Activated CD8-positive, alpha-beta T cell treated with anti-CD3 and anti-CD28 coated beads, Interleukin-2, amount 10 ng/mL, durations not matched to agents 7 days and 5 days (primary cell): ENCODE results near the gene C16orf92. TPM values are rescaled to one million over a fixed set of nuclear protein-coding genes. Genes with fewer than 3 reads are reported as not detected.
"Not testable (repeated sequence)": the region's sequence is repeated elsewhere in the genome, so short reads cannot be mapped to it uniquely, and the experiment has no call there.

ENCODE experiments used
- ATAC-seq: fragments of 150-1000 bp; cut with Tn5 transposase; one replicate; pipeline ENCODE4 v1.10.0; 2021; ENCODE audit warnings: moderate library complexity
- CTCF ChIA-PET: fragments of 350-600 bp; sonication (Branson Sonifier 250); formaldehyde crosslinking; loops from one replicate; lab custom pipeline; 2021; ENCODE audit warnings: antibody characterized with exemption; lab: Charles Lee
- POLR2A ChIA-PET: fragments of 350-600 bp; sonication (Branson Sonifier 250); formaldehyde crosslinking; loops from one replicate; lab custom pipeline; 2021; ENCODE audit warnings: antibody characterized with exemption; lab: Charles Lee
- DNase-seq: peaks from one replicate; pipeline ENCODE4 v3.0.0-alpha.2; 2020
- H3K27ac Mint-ChIP-seq: one replicate; pipeline ENCODE4 v1.8.0; 2021; ENCODE audit warnings: mild to moderate bottlenecking, mixed read lengths
- H3K27me3 Mint-ChIP-seq: one replicate; pipeline ENCODE4 v1.8.0; 2021; ENCODE audit warnings: low read depth, mixed read lengths
- H3K36me3 Mint-ChIP-seq: one replicate; pipeline ENCODE4 v1.8.0; 2021; ENCODE audit warnings: low read depth, mixed read lengths
- H3K4me1 Mint-ChIP-seq: one replicate; pipeline ENCODE4 v1.8.0; 2021; ENCODE audit warnings: low read depth, mixed read lengths
- H3K4me3 Mint-ChIP-seq: one replicate; pipeline ENCODE4 v1.8.0; 2021; ENCODE audit warnings: mild to moderate bottlenecking, mixed read lengths
- H3K9me3 Mint-ChIP-seq: one replicate; pipeline ENCODE4 v1.8.0; 2022; ENCODE audit warnings: mixed read lengths; ENCODE audit not compliant: insufficient read depth
- total RNA-seq, 2 experiments: library from RNA; stranded (reverse); gene quantifications; one replicate each; pipeline ENCODE4 v1.2.3, GENCODE V29; 2021

Gene C16orf92
- total RNA-seq, 2 experiments from 2014 or later: not detected

DNA sequence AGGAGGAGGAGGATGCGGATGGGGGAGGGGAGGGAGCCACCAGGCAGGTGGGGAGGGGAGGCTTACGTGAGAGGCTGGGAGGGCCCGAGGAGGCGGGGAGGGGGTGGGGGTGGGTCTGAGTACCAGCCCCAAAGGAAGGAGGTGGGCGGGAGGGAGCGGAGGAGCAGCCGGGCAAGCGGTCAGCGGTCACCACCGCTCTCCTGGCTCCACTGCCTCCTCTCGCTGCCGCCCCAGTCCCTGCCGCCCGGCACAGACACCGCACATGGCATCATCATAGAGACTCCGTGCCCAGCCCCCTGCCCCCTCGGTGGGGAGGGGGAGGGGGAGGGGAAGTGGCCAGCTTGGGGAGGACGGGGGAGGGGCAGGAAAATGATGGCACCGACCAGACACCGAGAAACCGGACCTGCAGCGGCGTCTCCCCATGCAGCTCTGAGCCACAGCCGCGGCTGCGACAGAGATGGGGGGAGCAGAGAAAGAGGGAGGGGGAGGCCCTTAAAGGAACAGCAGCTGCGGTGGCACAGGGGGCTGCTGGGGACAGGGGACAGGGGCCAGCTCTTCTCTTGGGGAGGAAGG, 7.9 kb downstream of the C16orf92 start, which contains the start of gene TLCD3B:
Gene TLCD3B (minus strand): TSS at position 431 of the 573 bp plus-strand sequence. CDS start 744 bp downstream, outside the sequence.
- no peak within 1 kb of the TSS for H3K27ac Mint-ChIP-seq
- no peaks in the 10 kb centered on the region for H3K9me3 Mint-ChIP-seq
- H3K27me3 Mint-ChIP-seq: peaks cover 42% of the 10 kb centered on the region
- H3K36me3 Mint-ChIP-seq: no peaks in the 10 kb centered on the region
- no peak within 1 kb of the TSS for H3K4me3 Mint-ChIP-seq
- POLR2A ChIA-PET: no interaction called here
- ATAC-seq: no peak
- H3K4me1 Mint-ChIP-seq: peaks cover 15% of the 10 kb centered on the region
- CTCF ChIA-PET: interaction anchor here (1.1 to 3.4 kb wide), 14 partner anchors 8 to 331 kb away, joined by 3 to 48 read pairs (median 6); partner anchors contain the start of genes ALDOA and C16orf92
- DNase-seq: no peak

GRCh38 chr16:30031477-30031918, 8.5 kb downstream of the C16orf92 start:
- DNase-seq: no peak
- H3K27me3 Mint-ChIP-seq: peaks cover 44% of the 10 kb centered on the region
- no peak for ATAC-seq
- ChIA-PET POLR2A (no interaction called here), CTCF (interaction anchor here (0.8 to 3.4 kb wide), 26 partner anchors 8 to 340 kb away, joined by 3 to 48 read pairs (median 5); partner anchors contain the start of genes ALDOA, C16orf92, HIRIP3 and KCTD13)
- no peaks in the 10 kb centered on the region for H3K9me3 Mint-ChIP-seq
- no peak overlapping the region for H3K4me3 Mint-ChIP-seq
- peaks cover 15% of the 10 kb centered on the region for H3K4me1 Mint-ChIP-seq
- no peaks in the 10 kb centered on the region for H3K36me3 Mint-ChIP-seq
- no peak overlapping the region for H3K27ac Mint-ChIP-seq

GRCh38 chr16:30032083-30032819, 9.3 kb downstream of the C16orf92 start:
- ATAC-seq (peak; percentile 66), DNase-seq (peak; percentile 81)
- Mint-ChIP-seq H3K27me3 (peaks cover 44% of the 10 kb centered on the region), H3K4me3 (no peak overlapping the region), H3K9me3 (no peaks in the 10 kb centered on the region), H3K27ac (no peak overlapping the region), H3K36me3 (no peaks in the 10 kb centered on the region), H3K4me1 (peaks cover 15% of the 10 kb centered on the region)
- CTCF ChIA-PET: interaction anchor here (0.6 to 3.4 kb wide), 41 partner anchors 9 to 345 kb away, joined by 3 to 48 read pairs (median 4); partner anchors contain the start of genes ALDOA, C16orf92, HIRIP3 and KCTD13
- POLR2A ChIA-PET: no interaction called here

- Mint-ChIP-seq H3K4me3 (no peak overlapping the region), H3K27ac (no peak overlapping the region), H3K4me1 (peaks cover 15% of the 10 kb centered on the region), H3K9me3 (no peaks in the 10 kb centered on the region), H3K36me3 (no peaks in the 10 kb centered on the region), H3K27me3 (peaks cover 34% of the 10 kb centered on the region)
- ChIA-PET CTCF (interaction anchor here (1.0 to 3.4 kb wide), 16 partner anchors 9 to 346 kb away, joined by 3 to 48 read pairs (median 5); partner anchors contain the start of genes KCTD13 and TAOK2), POLR2A (no interaction called here)
- DNase-seq (no peak), ATAC-seq (no peak)
Measured at GRCh38 chr16:30033270-30033669, 10.3 kb downstream of the C16orf92 start.

GRCh38 chr16:30040221-30040620, 17.2 kb downstream of the C16orf92 start:
- no peak for DNase-seq
- ATAC-seq: no peak
- no peak overlapping the region for H3K4me3 Mint-ChIP-seq
- CTCF ChIA-PET: interaction anchor here (1.8 to 6.0 kb wide), 2 partner anchors 8 to 15 kb away, joined by 8 to 44 read pairs; partner anchors contain the start of gene TLCD3B
- no peaks in the 10 kb centered on the region for H3K36me3 Mint-ChIP-seq
- H3K27ac Mint-ChIP-seq: no peak overlapping the region
- H3K9me3 Mint-ChIP-seq: no peaks in the 10 kb centered on the region
- POLR2A ChIA-PET: interaction anchor here (0.7 kb wide), 1 partner anchor 25 kb away, joined by 3 read pairs; the partner anchor contains the start of gene ALDOA
- H3K27me3 Mint-ChIP-seq: peaks cover 15% of the 10 kb centered on the region
- peaks cover 3% of the 10 kb centered on the region for H3K4me1 Mint-ChIP-seq

- CTCF ChIA-PET: interaction anchor here (1.0 to 6.0 kb wide), 4 partner anchors 9 to 51 kb away, joined by 3 to 44 read pairs (median 6); partner anchors contain the start of genes TBX6 and TLCD3B
Measured at GRCh38 chr16:30040690-30041089, 17.7 kb downstream of the C16orf92 start.

DNA sequence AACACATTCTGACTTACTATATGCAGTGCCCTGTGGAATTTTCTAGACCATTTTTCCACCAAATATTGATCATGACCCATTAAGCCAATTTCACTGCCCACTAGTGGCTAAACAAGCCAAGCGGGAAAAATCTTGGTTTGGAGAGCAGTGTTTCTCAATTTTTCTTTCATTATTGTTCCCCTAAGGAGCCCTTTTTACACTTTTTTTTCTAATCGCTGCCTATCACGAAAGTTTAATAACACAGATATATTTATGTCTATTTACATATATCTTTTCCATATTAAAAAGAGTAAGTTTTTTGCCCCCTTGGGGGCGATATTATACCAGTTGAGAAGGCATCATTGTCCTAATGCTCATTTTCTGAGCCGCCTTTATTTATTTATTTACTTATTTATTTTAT, 18.8 kb downstream of the C16orf92 start:
- Mint-ChIP-seq H3K4me3 (no peak overlapping the region), H3K4me1 (no peaks in the 10 kb centered on the region), H3K27me3 (peaks cover 13% of the 10 kb centered on the region), H3K27ac (no peak overlapping the region), H3K36me3 (no peaks in the 10 kb centered on the region), H3K9me3 (no peaks in the 10 kb centered on the region)
- CTCF ChIA-PET: interaction anchor here (0.6 to 6.0 kb wide), 6 partner anchors 10 to 252 kb away, joined by 3 to 44 read pairs (median 7); partner anchors contain the start of genes TBX6 and TLCD3B
- POLR2A ChIA-PET: no interaction called here
- DNase-seq (no peak), ATAC-seq (no peak)

More at GRCh38 chr16:30040690-30041089, 17.7 kb downstream of the C16orf92 start:
- H3K36me3 Mint-ChIP-seq, ATAC-seq, H3K4me3 Mint-ChIP-seq, H3K4me1 Mint-ChIP-seq, DNase-seq, H3K27ac Mint-ChIP-seq, H3K9me3 Mint-ChIP-seq, POLR2A ChIA-PET: not testable (repeated sequence)
- H3K27me3 Mint-ChIP-seq: peaks cover 16% of the 10 kb centered on the region

GRCh38 chr16:30046178-30046577, 23.2 kb downstream of the C16orf92 start:
- Mint-ChIP-seq H3K27me3 (peaks cover 13% of the 10 kb centered on the region), H3K27ac (no peak overlapping the region), H3K4me1 (no peaks in the 10 kb centered on the region), H3K4me3 (no peak overlapping the region), H3K9me3 (no peaks in the 10 kb centered on the region), H3K36me3 (no peaks in the 10 kb centered on the region)
- ChIA-PET POLR2A (no interaction called here), CTCF (interaction anchor here (1.2 kb wide), 1 partner anchor 45 kb away, joined by 3 read pairs; the partner anchor contains the start of gene TBX6)
- peak; percentile 5 for ATAC-seq
- DNase-seq: no peak

GRCh38 chr16:30046588-30046987, 23.6 kb downstream of the C16orf92 start:
- Mint-ChIP-seq H3K27me3 (peaks cover 13% of the 10 kb centered on the region), H3K36me3 (peaks cover 2% of the 10 kb centered on the region), H3K9me3 (no peaks in the 10 kb centered on the region), H3K4me3 (no peak overlapping the region), H3K4me1 (peaks cover 2% of the 10 kb centered on the region), H3K27ac (no peak overlapping the region)
- POLR2A ChIA-PET: no interaction called here
- no peak for ATAC-seq
- DNase-seq: no peak
- CTCF ChIA-PET: interaction anchor here (1.1 to 1.2 kb wide), 2 partner anchors 14 to 45 kb away, joined by 3 to 4 read pairs; partner anchors contain the start of gene TBX6

GRCh38 chr16:30049871-30050270, 26.9 kb downstream of the C16orf92 start:
- peaks cover 3% of the 10 kb centered on the region for H3K36me3 Mint-ChIP-seq
- no peak for ATAC-seq
- ChIA-PET CTCF (interaction anchor here (1.2 kb wide), 2 partner anchors 16 to 19 kb away, joined by 3 read pairs; partner anchors contain the start of genes ALDOA and TLCD3B), POLR2A (interaction anchor here (0.9 kb wide), 1 partner anchor 27 kb away, joined by 3 read pairs; no protein-coding TSS in a partner anchor)
- H3K4me1 Mint-ChIP-seq: peaks cover 24% of the 10 kb centered on the region
- no peaks in the 10 kb centered on the region for H3K9me3 Mint-ChIP-seq
- H3K4me3 Mint-ChIP-seq: no peak overlapping the region
- H3K27ac Mint-ChIP-seq: no peak overlapping the region
- no peak for DNase-seq
- peaks cover 10% of the 10 kb centered on the region for H3K27me3 Mint-ChIP-seq

- ATAC-seq (no peak), DNase-seq (no peak)
- Mint-ChIP-seq H3K4me1 (peaks cover 33% of the 10 kb centered on the region), H3K4me3 (peak overlapping the region; percentile 83), H3K27ac (peak overlapping the region; percentile 77), H3K9me3 (no peaks in the 10 kb centered on the region), H3K27me3 (peaks cover 3% of the 10 kb centered on the region), H3K36me3 (peaks cover 3% of the 10 kb centered on the region)
- POLR2A ChIA-PET: no interaction called here
- CTCF ChIA-PET: interaction anchor here (0.9 to 6.8 kb wide), 4 partner anchors 15 to 203 kb away, joined by 3 to 82 read pairs (median 29); partner anchors contain the start of genes ALDOA, TBX6 and TLCD3B
Measured at GRCh38 chr16:30051518-30051917, 28.5 kb downstream of the C16orf92 start.
